ENCODE results near the gene WNT6. TPM values are rescaled to one million over a fixed set of nuclear protein-coding genes. Genes with fewer than 3 reads are reported as not detected.
A peak's percentile ranks its signal among the peaks of the same experiment; 100 is the strongest.

WNT6 gene
- total RNA-seq, 1 donor from 2014 or later = 2.6 TPM

GRCh38 chr2:218898109-218898878 is 38.7 kb downstream of the WNT6 start:
- Histone ChIP-seq H3K79me2 (ENCODE audit: insufficient read depth, low read length) (no peaks in the 10 kb centered on the region), H4K20me1 (ENCODE audit: insufficient read depth, low read length) (no peaks in the 10 kb centered on the region), H3K27me3 (ENCODE audit: insufficient read depth, low read length) (peaks cover 77% of the 10 kb centered on the region), H2AFZ (ENCODE audit: low read depth, low read length) (no peak overlapping the region), H3K9me3 (ENCODE audit: insufficient read depth, low read depth, low read length) (no peaks in the 10 kb centered on the region), H3K9ac (ENCODE audit: low read length) (no peak overlapping the region), H3K27ac (ENCODE audit: low read depth, low read length) (no peak overlapping the region), H3K4me2 (ENCODE audit: low read length) (peak overlapping the region; percentile 81), H3K36me3 (ENCODE audit: insufficient read depth, low read length) (no peaks in the 10 kb centered on the region), H3K4me3 (ENCODE audit: insufficient read depth, low read depth, low read length) (no peak overlapping the region), H3K4me1 (ENCODE audit: insufficient read depth, low read length) (peaks cover 23% of the 10 kb centered on the region)
- Mint-ChIP-seq H3K9me3 (ENCODE audit: unreplicated experiment) (peaks cover 8% of the 10 kb centered on the region), H3K4me3 (ENCODE audit: unreplicated experiment) (peak overlapping the region; percentile 4), H3K4me1 (ENCODE audit: low read depth, unreplicated experiment) (peaks cover 25% of the 10 kb centered on the region), H3K36me3 (ENCODE audit: low read depth, unreplicated experiment) (no peaks in the 10 kb centered on the region), H3K27me3 (ENCODE audit: low read depth, unreplicated experiment) (peaks cover 65% of the 10 kb centered on the region), H3K27ac (ENCODE audit: unreplicated experiment) (peak overlapping the region; percentile 21)
- no peak for FAIRE-seq
- DNase-seq (ENCODE audit: low read depth) = no peak
- TF ChIP-seq EZH2 (IDR thresholded peaks at IDR 0.05; ENCODE audit: insufficient read depth, low read length) (peak; percentile 51), CTCF (IDR thresholded peaks at IDR 0.05; ENCODE audit: insufficient read depth, low read depth, low read length) (peak; percentile 59)

- no peak overlapping the region for H3K4me2 ChIP-seq (ENCODE audit: low read length)
- no peak overlapping the region for H3K9ac ChIP-seq (ENCODE audit: low read length)
- peaks cover 6% of the 10 kb centered on the region for H3K9me3 Mint-ChIP-seq (ENCODE audit: unreplicated experiment)
- peaks cover 59% of the 10 kb centered on the region for H3K27me3 Mint-ChIP-seq (ENCODE audit: low read depth, unreplicated experiment)
- H3K36me3 Mint-ChIP-seq (ENCODE audit: low read depth, unreplicated experiment) = no peaks in the 10 kb centered on the region
- peaks cover 18% of the 10 kb centered on the region for H3K4me1 Mint-ChIP-seq (ENCODE audit: low read depth, unreplicated experiment)
- peaks cover 73% of the 10 kb centered on the region for H3K27me3 ChIP-seq (ENCODE audit: insufficient read depth, low read length)
- DNase-seq (ENCODE audit: low read depth) (no peak), FAIRE-seq (no peak)
- no peak overlapping the region for H3K4me3 Mint-ChIP-seq (ENCODE audit: unreplicated experiment)
- H2AFZ ChIP-seq (ENCODE audit: low read depth, low read length) = no peak overlapping the region
- H4K20me1 ChIP-seq (ENCODE audit: insufficient read depth, low read length) = no peaks in the 10 kb centered on the region
- no peak overlapping the region for H3K27ac Mint-ChIP-seq (ENCODE audit: unreplicated experiment)
- no peaks in the 10 kb centered on the region for H3K79me2 ChIP-seq (ENCODE audit: insufficient read depth, low read length)
- no peak for TF ChIP-seq EZH2 (IDR thresholded peaks at IDR 0.05; ENCODE audit: insufficient read depth, low read length)
- TF ChIP-seq CTCF (IDR thresholded peaks at IDR 0.05; ENCODE audit: insufficient read depth, low read depth, low read length) = no peak
- H3K36me3 ChIP-seq (ENCODE audit: insufficient read depth, low read length) = no peaks in the 10 kb centered on the region
- H3K4me3 ChIP-seq (ENCODE audit: insufficient read depth, low read depth, low read length) = no peak overlapping the region
- peaks cover 23% of the 10 kb centered on the region for H3K4me1 ChIP-seq (ENCODE audit: insufficient read depth, low read length)
- no peaks in the 10 kb centered on the region for H3K9me3 ChIP-seq (ENCODE audit: insufficient read depth, low read depth, low read length)
- H3K27ac ChIP-seq (ENCODE audit: low read depth, low read length) = no peak overlapping the region
Observed at GRCh38 chr2:218899147-218899546, 39.5 kb downstream of the WNT6 start.

GRCh38 chr2:218902427-218902826 is 42.8 kb downstream of the WNT6 start:
- Histone ChIP-seq H3K9ac (ENCODE audit: low read length) (no peak overlapping the region), H3K27ac (ENCODE audit: low read depth, low read length) (no peak overlapping the region), H3K9me3 (ENCODE audit: insufficient read depth, low read depth, low read length) (no peaks in the 10 kb centered on the region), H3K4me1 (ENCODE audit: insufficient read depth, low read length) (peaks cover 6% of the 10 kb centered on the region), H3K4me3 (ENCODE audit: insufficient read depth, low read depth, low read length) (no peak overlapping the region), H3K36me3 (ENCODE audit: insufficient read depth, low read length) (no peaks in the 10 kb centered on the region), H3K27me3 (ENCODE audit: insufficient read depth, low read length) (peaks cover 59% of the 10 kb centered on the region), H3K79me2 (ENCODE audit: insufficient read depth, low read length) (no peaks in the 10 kb centered on the region), H4K20me1 (ENCODE audit: insufficient read depth, low read length) (no peaks in the 10 kb centered on the region), H2AFZ (ENCODE audit: low read depth, low read length) (no peak overlapping the region), H3K4me2 (ENCODE audit: low read length) (no peak overlapping the region)
- Mint-ChIP-seq H3K9me3 (ENCODE audit: unreplicated experiment) (peaks cover 3% of the 10 kb centered on the region), H3K4me3 (ENCODE audit: unreplicated experiment) (no peak overlapping the region), H3K27me3 (ENCODE audit: low read depth, unreplicated experiment) (peaks cover 62% of the 10 kb centered on the region), H3K4me1 (ENCODE audit: low read depth, unreplicated experiment) (peaks cover 5% of the 10 kb centered on the region), H3K27ac (ENCODE audit: unreplicated experiment) (no peak overlapping the region), H3K36me3 (ENCODE audit: low read depth, unreplicated experiment) (no peaks in the 10 kb centered on the region)
- FAIRE-seq (no peak), DNase-seq (ENCODE audit: low read depth) (no peak)
- TF ChIP-seq CTCF (IDR thresholded peaks at IDR 0.05; ENCODE audit: insufficient read depth, low read depth, low read length) (no peak), EZH2 (IDR thresholded peaks at IDR 0.05; ENCODE audit: insufficient read depth, low read length) (no peak)
